ENCODE data around the gene TOMM6.
A peak's percentile ranks its signal among the peaks of the same experiment; 100 is the strongest.
"Not testable (repeated sequence)": the region's sequence is repeated elsewhere in the genome, so short reads cannot be mapped to it uniquely, and the experiment has no call there.

Gene TOMM6

GRCh38 chr6:41766043-41766664 is 21.3 kb upstream of the TOMM6 start:
- DNase-seq = not testable (repeated sequence)

- DNase-seq = no peak
Measured at GRCh38 chr6:41767112-41767833, 20.2 kb upstream of the TOMM6 start.

- DNase-seq = no peak
Measured at GRCh38 chr6:41768545-41769308, 18.8 kb upstream of the TOMM6 start.

- no peak for DNase-seq
Measured at GRCh38 chr6:41769376-41769775, 18.1 kb upstream of the TOMM6 start.

- DNase-seq = no peak
Measured at GRCh38 chr6:41770381-41771057, 17.0 kb upstream of the TOMM6 start.

GRCh38 chr6:41771058-41771983 is 16.2 kb upstream of the TOMM6 start:
- no peak for DNase-seq

- DNase-seq = no peak
Measured at GRCh38 chr6:41774841-41775240, 12.7 kb upstream of the TOMM6 start.

- DNase-seq = no peak
Measured at GRCh38 chr6:41775293-41775882, 12.1 kb upstream of the TOMM6 start.

- DNase-seq = no peak
Measured at GRCh38 chr6:41777551-41778285, 9.8 kb upstream of the TOMM6 start.

GRCh38 chr6:41778895-41779294 is 8.6 kb upstream of the TOMM6 start:
- DNase-seq = no peak

GRCh38 chr6:41779336-41779735 is 8.2 kb upstream of the TOMM6 start:
- no peak for DNase-seq

- peak; percentile 67 for DNase-seq
Measured at GRCh38 chr6:41779788-41780550, 7.5 kb upstream of the TOMM6 start, which contains the start of gene FRS3. Gene FRS3 (minus strand): TSS chr6:41779900. CDS start chr6:41776987, 2,913 bp downstream.

- DNase-seq = peak; percentile 44
Measured at GRCh38 chr6:41780551-41781365, 6.7 kb upstream of the TOMM6 start, which contains the start of gene PRICKLE4. Gene PRICKLE4 (plus strand): TSS chr6:41780782. CDS start chr6:41783474, 2,692 bp downstream.

- no peak for DNase-seq
Measured at GRCh38 chr6:41781366-41781730, 6.1 kb upstream of the TOMM6 start.

- DNase-seq = no peak
Measured at GRCh38 chr6:41783106-41783780, 4.3 kb upstream of the TOMM6 start.

- DNase-seq = no peak
Measured at GRCh38 chr6:41784581-41785171, 2.8 kb upstream of the TOMM6 start.

- DNase-seq = no peak
Measured at GRCh38 chr6:41785254-41785653, 2.2 kb upstream of the TOMM6 start.
